Retinal pigment epithelial cell (primary cell): ENCODE measurements around the gene ZSWIM8.
"Not testable (repeated sequence)": the region's sequence is repeated elsewhere in the genome, so short reads cannot be mapped to it uniquely, and the experiment has no call there.

Experiments used
- DNase-seq: peaks from one replicate; pipeline ENCODE4 v3.0.0-alpha.2; 2010; ENCODE audit warnings: low read depth
- H3K4me3 ChIP-seq: 2 replicates; pipeline ENCODE4 v1.5.1; 2011; ENCODE audit warnings: mild to moderate bottlenecking, low read length, control low read depth, moderate library complexity
- TF ChIP-seq, protein P1 (sequence below): conservative IDR thresholded peaks from 2 replicates; pipeline ENCODE4 v1.5.1; 2011; ENCODE audit warnings: low read depth, low read length, control low read depth, inconsistent platforms

ZSWIM8 gene, protein sequence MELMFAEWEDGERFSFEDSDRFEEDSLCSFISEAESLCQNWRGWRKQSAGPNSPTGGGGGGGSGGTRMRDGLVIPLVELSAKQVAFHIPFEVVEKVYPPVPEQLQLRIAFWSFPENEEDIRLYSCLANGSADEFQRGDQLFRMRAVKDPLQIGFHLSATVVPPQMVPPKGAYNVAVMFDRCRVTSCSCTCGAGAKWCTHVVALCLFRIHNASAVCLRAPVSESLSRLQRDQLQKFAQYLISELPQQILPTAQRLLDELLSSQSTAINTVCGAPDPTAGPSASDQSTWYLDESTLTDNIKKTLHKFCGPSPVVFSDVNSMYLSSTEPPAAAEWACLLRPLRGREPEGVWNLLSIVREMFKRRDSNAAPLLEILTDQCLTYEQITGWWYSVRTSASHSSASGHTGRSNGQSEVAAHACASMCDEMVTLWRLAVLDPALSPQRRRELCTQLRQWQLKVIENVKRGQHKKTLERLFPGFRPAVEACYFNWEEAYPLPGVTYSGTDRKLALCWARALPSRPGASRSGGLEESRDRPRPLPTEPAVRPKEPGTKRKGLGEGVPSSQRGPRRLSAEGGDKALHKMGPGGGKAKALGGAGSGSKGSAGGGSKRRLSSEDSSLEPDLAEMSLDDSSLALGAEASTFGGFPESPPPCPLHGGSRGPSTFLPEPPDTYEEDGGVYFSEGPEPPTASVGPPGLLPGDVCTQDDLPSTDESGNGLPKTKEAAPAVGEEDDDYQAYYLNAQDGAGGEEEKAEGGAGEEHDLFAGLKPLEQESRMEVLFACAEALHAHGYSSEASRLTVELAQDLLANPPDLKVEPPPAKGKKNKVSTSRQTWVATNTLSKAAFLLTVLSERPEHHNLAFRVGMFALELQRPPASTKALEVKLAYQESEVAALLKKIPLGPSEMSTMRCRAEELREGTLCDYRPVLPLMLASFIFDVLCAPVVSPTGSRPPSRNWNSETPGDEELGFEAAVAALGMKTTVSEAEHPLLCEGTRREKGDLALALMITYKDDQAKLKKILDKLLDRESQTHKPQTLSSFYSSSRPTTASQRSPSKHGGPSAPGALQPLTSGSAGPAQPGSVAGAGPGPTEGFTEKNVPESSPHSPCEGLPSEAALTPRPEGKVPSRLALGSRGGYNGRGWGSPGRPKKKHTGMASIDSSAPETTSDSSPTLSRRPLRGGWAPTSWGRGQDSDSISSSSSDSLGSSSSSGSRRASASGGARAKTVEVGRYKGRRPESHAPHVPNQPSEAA (N-terminal part only)

GRCh38 chr10:73785211-73785720 is at the start of gene ZSWIM8:
Gene ZSWIM8 (plus strand): TSS chr10:73785606. CDS start chr10:73785879, 273 bp downstream.
- TF ChIP-seq, protein P1, sequence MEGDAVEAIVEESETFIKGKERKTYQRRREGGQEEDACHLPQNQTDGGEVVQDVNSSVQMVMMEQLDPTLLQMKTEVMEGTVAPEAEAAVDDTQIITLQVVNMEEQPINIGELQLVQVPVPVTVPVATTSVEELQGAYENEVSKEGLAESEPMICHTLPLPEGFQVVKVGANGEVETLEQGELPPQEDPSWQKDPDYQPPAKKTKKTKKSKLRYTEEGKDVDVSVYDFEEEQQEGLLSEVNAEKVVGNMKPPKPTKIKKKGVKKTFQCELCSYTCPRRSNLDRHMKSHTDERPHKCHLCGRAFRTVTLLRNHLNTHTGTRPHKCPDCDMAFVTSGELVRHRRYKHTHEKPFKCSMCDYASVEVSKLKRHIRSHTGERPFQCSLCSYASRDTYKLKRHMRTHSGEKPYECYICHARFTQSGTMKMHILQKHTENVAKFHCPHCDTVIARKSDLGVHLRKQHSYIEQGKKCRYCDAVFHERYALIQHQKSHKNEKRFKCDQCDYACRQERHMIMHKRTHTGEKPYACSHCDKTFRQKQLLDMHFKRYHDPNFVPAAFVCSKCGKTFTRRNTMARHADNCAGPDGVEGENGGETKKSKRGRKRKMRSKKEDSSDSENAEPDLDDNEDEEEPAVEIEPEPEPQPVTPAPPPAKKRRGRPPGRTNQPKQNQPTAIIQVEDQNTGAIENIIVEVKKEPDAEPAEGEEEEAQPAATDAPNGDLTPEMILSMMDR = no peak
- DNase-seq = peak; percentile 86
- peak within 1 kb of the TSS; percentile 90 for H3K4me3 ChIP-seq

DNA sequence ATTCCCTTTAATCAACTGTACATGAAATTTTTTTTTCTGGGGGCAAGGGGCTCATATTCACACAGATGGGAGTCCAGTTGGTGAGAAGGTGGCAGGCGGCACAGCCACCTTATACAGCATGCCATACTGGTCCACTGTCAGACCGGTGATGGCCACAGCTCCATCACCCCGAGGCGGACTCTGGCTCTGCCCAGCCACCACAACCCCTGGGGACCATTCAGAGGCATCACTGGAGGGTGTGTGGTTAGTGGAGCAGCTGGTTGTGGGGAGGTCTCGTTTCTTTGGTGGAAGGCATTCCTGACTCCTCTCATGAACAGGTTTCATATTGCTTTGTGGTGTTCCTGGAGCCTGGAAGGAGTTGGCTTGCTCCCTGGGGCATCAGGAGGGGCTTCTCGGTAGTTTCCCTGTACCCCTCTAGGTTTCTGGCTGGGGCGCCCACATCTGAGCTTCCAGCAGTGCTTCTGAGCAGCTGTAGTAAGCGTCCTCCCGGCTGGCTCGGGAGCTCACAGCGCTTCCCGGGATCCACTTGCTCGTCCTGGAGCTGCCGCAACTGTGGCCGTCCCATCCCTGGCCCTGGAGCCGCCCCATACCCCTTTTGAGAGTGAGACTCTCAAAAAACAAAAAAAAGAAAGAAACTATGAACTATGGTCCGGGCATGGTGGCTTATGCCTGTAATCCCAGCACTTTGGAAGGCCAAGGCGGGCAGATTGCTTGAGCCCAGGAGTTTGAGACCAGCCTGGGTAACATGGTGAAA is 44.7 kb upstream of the ZSWIM8 start:
- not testable (repeated sequence) for DNase-seq

GRCh38 chr10:73742454-73742734 is 43.0 kb upstream of the ZSWIM8 start:
- no peak for DNase-seq
- TF ChIP-seq, protein P1 = no peak
- no peak overlapping the region for H3K4me3 ChIP-seq

More for the DNA sequence above, 44.7 kb upstream of the ZSWIM8 start:
- not testable (repeated sequence) for H3K4me3 ChIP-seq

DNA sequence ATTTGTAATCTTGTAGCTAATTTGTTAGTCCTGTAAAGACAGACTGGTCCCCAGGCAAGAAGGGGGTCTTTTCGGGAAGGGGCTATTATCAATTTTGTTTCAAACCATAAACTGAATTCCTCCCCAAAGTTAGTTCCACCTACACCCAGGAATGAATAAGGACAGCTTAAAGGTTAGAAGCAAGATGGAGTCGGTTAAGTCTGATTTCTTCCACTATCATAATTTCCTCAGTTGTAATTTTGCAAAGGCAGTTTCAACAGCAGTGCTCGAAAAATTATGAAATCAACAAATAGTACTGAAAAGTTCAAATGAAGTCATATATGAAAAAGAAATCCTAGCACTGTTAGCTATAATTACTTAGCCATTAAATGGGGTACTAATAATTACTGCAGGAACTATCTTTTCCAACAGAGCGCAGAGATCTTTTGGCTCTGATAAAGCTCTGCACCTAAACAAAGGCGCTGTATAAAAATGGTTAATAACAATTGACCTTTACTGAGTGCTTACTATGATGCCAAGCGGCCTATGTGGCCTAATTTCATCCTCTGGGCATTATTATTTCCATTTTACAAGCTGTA is 42.0 kb upstream of the ZSWIM8 start:
- H3K4me3 ChIP-seq = peak overlapping the region; percentile 98
- DNase-seq = no peak
- TF ChIP-seq, protein P1 = no peak

- TF ChIP-seq, protein P1 = no peak
- DNase-seq = peak; percentile 74
- H3K4me3 ChIP-seq = peak within 1 kb of the TSS; percentile 98
Observed at GRCh38 chr10:73743905-73744663, 41.3 kb upstream of the ZSWIM8 start, which contains the start of gene SEC24C. Gene SEC24C (plus strand): TSS chr10:73744372. CDS start chr10:73746833, 2,461 bp downstream.

- peak overlapping the region; percentile 98 for H3K4me3 ChIP-seq
- TF ChIP-seq, protein P1 = no peak
- DNase-seq = no peak
Observed at GRCh38 chr10:73744664-73744975, 40.8 kb upstream of the ZSWIM8 start.
